VCaP (cell line): ENCODE data around the gene CSRP3.
A peak's percentile ranks its signal among the peaks of the same experiment; 100 is the strongest.

Experiments
- H3K27ac ChIP-seq: fragments of 450-650 bp; 2 replicates; pipeline ENCODE4 v1.5.1; 2017
- CTCF ChIP-seq: fragments of 450-650 bp; conservative IDR thresholded peaks from 2 replicates; pipeline ENCODE4 v1.5.1; 2017; ENCODE audit warnings: mild to moderate bottlenecking, moderate library complexity

Gene CSRP3

GRCh38 chr11:19208959-19209546 is 7.3 kb upstream of the CSRP3 start:
- no peak for TF ChIP-seq CTCF
- H3K27ac ChIP-seq: no peak overlapping the region

- no peak for TF ChIP-seq CTCF
- H3K27ac ChIP-seq: no peak overlapping the region
Measured at GRCh38 chr11:19208181-19208580, 6.4 kb upstream of the CSRP3 start.

DNA sequence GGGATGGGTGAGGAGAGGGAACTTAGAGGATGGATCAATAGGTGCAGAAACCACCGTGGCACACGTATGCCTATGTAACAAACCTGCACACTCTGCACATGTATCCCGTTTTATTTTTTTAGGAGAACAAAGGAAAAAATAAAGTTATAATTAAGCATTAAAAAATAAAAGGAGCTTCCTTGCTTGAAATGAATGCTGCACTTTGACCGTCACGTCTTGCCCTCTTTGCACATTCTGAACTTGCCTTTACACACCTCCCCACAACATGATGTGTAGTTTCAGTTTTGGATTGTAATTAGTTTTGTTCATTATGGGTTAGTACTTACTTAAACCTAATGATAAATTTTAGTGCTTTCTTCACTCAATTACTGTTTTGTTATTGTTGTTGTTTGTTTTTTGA is 3.1 kb upstream of the CSRP3 start:
- H3K27ac ChIP-seq: no peak overlapping the region
- TF ChIP-seq CTCF: no peak

DNA sequence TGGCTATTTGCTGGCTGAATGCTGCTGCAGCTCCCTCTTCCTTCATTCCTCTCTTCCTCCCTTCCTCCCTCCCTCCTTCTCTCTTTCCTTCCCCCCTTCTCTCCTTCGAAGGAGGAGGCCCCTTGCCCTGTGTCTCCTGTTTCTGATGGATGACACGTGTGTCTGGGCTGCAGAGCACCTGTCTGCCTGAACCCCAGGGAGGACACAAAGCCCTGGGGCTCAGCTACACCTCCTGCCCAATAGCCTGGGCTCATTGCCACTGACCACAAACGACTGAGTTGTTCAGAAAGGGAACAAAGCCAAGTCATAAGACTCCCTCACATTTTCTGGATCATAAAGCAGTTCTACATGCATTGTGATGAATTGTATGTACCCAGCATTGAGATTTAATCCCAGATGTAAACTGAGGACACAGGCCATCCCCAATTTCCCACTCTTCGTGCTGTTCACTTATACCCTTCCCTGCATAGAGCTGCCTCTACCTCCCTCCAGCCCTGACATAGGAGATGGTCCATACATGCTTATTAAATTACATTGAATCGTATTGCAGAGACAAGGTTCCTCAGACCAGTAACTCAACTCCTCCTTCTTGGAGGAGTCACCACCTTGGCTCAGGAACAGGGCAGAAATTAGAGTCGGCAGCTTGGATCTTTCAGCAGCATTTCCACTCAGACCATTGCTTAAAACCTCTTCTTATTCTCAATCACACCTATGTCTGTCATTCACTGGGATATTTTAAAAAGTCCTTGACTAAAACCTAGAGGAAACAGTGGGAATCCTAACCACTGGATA is 1.2 kb downstream of the CSRP3 start:
- TF ChIP-seq CTCF: no peak
- H3K27ac ChIP-seq: peak overlapping the region; percentile 30; the same call in 1 of the 2 replicates

GRCh38 chr11:19199771-19200170 is 2.0 kb downstream of the CSRP3 start:
- no peak for TF ChIP-seq CTCF
- peak overlapping the region; percentile 30; the same call in 1 of the 2 replicates for H3K27ac ChIP-seq

DNA sequence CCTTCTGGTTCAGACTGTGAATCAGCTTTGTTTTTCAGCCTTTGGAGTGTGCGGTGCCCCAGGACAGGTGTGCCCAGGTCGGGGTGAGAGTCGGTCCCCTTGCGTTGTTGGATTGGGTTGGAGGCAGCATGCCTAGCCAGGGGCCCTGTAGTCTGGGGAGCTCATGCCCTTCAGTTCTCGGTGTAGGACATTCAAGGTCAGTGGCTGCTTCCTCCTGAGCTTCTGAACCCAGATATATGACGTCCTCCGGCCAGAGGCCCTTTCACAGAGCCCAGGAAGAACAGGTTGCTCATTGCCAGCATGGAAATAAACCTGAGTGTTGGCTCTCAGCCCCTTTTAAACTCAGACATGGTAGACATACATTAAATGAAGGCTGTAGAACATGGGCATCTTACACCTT is 2.7 kb downstream of the CSRP3 start:
- no peak for TF ChIP-seq CTCF
- H3K27ac ChIP-seq: peak overlapping the region; percentile 30; the same call in 1 of the 2 replicates

DNA sequence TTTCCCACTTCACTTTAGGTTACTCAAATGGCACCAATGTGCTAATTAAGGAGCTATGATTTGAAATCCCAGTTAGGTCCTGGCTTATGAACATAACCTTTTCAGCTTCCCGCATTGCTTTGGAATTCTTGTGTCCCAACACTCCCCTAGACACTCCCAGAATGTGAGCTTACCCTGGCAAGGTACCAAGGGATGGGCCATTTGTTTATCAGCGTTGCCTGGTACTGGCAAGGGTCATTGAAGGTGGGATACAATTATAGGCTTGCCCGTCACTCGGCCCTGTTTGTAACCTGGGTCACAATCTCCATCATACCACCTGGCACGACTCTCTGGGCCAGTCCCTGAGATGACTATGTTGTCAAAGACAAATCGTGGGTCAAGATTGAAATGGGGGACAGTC is 5.4 kb downstream of the CSRP3 start:
- TF ChIP-seq CTCF: no peak
- no peak overlapping the region for H3K27ac ChIP-seq
